Caco-2 (cell line): ENCODE results near the gene DHCR24. TPM values are rescaled to one million over a fixed set of nuclear protein-coding genes. Genes with fewer than 3 reads are reported as not detected.
A peak's percentile ranks its signal among the peaks of the same experiment; 100 is the strongest.

Experiments
- BruUV-seq: library from RNA; stranded (reverse); fragments of 400-500 nt; replicated peaks from 2 replicates; lab custom pipeline; 2021; lab: Mats Ljungman, UMichigan
- CTCF ChIA-PET: fragments of 300-600 bp; sonication (Branson Sonifier 250); formaldehyde crosslinking; loops from one replicate; lab custom pipeline; 2022; ENCODE audit warnings: antibody characterized with exemption; lab: Charles Lee
- POLR2A ChIA-PET: fragments of 300-600 bp; sonication (Branson Sonifier 250); formaldehyde crosslinking; loops from one replicate; lab custom pipeline; 2022; ENCODE audit warnings: antibody characterized with exemption; lab: Charles Lee
- DNase-seq, 2 experiments: peaks; one replicate each; pipeline versions ENCODE4 v3.0.0 to v3.0.0-alpha.2; 2020 to 2022
- H3K27me3 ChIP-seq: replicated peaks from 2 replicates; pipeline ENCODE4 v1.6.0; 2011; ENCODE audit warnings: low read length; ENCODE audit not compliant: control insufficient read depth, insufficient read depth
- H3K36me3 ChIP-seq: 2 replicates; pipeline ENCODE4 v1.5.1; 2011; ENCODE audit warnings: low read length; ENCODE audit not compliant: control insufficient read depth, insufficient read depth
- H3K4me1 ChIP-seq: fragments of 250-450 bp; sonication (Bioruptor Pico); 2 replicates; pipeline ENCODE4 v1.5.1; 2020; ENCODE audit warnings: mild to moderate bottlenecking
- H3K4me3 ChIP-seq: 2 replicates; pipeline ENCODE4 v1.5.1; 2011; ENCODE audit warnings: low read depth, mild to moderate bottlenecking, control low read depth, low read length
- H3K9me3 ChIP-seq: fragments of 250-450 bp; sonication (Bioruptor Pico); 2 replicates; pipeline ENCODE4 v1.5.1; 2020; ENCODE audit warnings: mild to moderate bottlenecking, moderate library complexity
- H3K27ac Mint-ChIP-seq: one replicate; pipeline ENCODE4 v1.8.0; 2022; ENCODE audit warnings: mixed read lengths; ENCODE audit not compliant: unreplicated experiment
- H3K27me3 Mint-ChIP-seq: one replicate; pipeline ENCODE4 v1.8.0; 2022; ENCODE audit warnings: mixed read lengths; ENCODE audit not compliant: insufficient read depth, unreplicated experiment
- H3K36me3 Mint-ChIP-seq: one replicate; pipeline ENCODE4 v1.8.0; 2022; ENCODE audit warnings: mild to moderate bottlenecking, mixed read lengths; ENCODE audit not compliant: insufficient read depth, unreplicated experiment
- H3K4me1 Mint-ChIP-seq: one replicate; pipeline ENCODE4 v1.8.0; 2022; ENCODE audit warnings: low read depth, mixed read lengths; ENCODE audit not compliant: unreplicated experiment
- H3K4me3 Mint-ChIP-seq: one replicate; pipeline ENCODE4 v1.8.0; 2022; ENCODE audit warnings: mild to moderate bottlenecking, moderate library complexity, mixed read lengths; ENCODE audit not compliant: unreplicated experiment
- H3K9me3 Mint-ChIP-seq: one replicate; pipeline ENCODE4 v1.8.0; 2022; ENCODE audit warnings: mixed read lengths; ENCODE audit not compliant: unreplicated experiment
- CTCF ChIP-seq, 2 experiments: fragments of 200-600 bp in 1 of 2; IDR thresholded peaks; 1 replicate in 1 of 2; 2 replicates in 1 of 2; pipeline versions ENCODE4 v1.5.1 to v1.8.0; 2011 to 2022; ENCODE audit warnings: antibody characterized with exemption in 1 of 2, control low read depth in 1 of 2, inconsistent platforms in 1 of 2, low read depth in 1 of 2, low read length in 1 of 2, mild to moderate bottlenecking in 1 of 2, moderate library complexity in 1 of 2; ENCODE audit not compliant: insufficient read depth in 1 of 2, severe bottlenecking in 1 of 2, unreplicated experiment in 1 of 2
- intact Hi-C: fragments of 100-400 bp; cut with micrococcal nuclease; formaldehyde crosslinking; loops from one replicate; pipeline ENCODE4 v1.10.0; 2022; ENCODE audit not compliant: unreplicated experiment
- total RNA-seq: library from RNA; stranded (reverse); gene quantifications from 2 replicates; pipeline ENCODE4 v1.2.3, GENCODE V29; 2022

DHCR24 gene
- total RNA-seq, 1 experiment from 2014 or later: 522 TPM

GRCh38 chr1:54804471-54805132, 82.4 kb downstream of the DHCR24 start:
- TF ChIP-seq CTCF (IDR thresholded peaks at IDR 0.05; ENCODE audit: insufficient read depth in 1 of 2, low read depth in 1 of 2, low read length in 1 of 2, severe bottlenecking in 1 of 2, unreplicated experiment in 1 of 2): no peak
- Histone ChIP-seq H3K36me3 (no peaks in the 10 kb centered on the region), H3K9me3 (no peaks in the 10 kb centered on the region), H3K4me3 (no peak overlapping the region), H3K27me3 (no peaks in the 10 kb centered on the region), H3K4me1 (peaks cover 9% of the 10 kb centered on the region; the same call in 1 of the 2 replicates)
- Mint-ChIP-seq H3K27me3 (no peaks in the 10 kb centered on the region), H3K27ac (no peak overlapping the region), H3K4me3 (no peak overlapping the region), H3K9me3 (no peaks in the 10 kb centered on the region), H3K36me3 (no peaks in the 10 kb centered on the region), H3K4me1 (peaks cover 11% of the 10 kb centered on the region)
- POLR2A ChIA-PET: no interaction called here
- intact Hi-C loops: no loop called here
- DNase-seq: no peak
- BruUV-seq: no TSS peak
- CTCF ChIA-PET: no interaction called here

GRCh38 chr1:54803761-54804470, 83.1 kb downstream of the DHCR24 start:
- Mint-ChIP-seq H3K27me3 (no peaks in the 10 kb centered on the region), H3K4me1 (peaks cover 11% of the 10 kb centered on the region), H3K4me3 (no peak overlapping the region), H3K27ac (no peak overlapping the region), H3K9me3 (no peaks in the 10 kb centered on the region), H3K36me3 (no peaks in the 10 kb centered on the region)
- DNase-seq: no peak
- intact Hi-C loops: no loop called here
- POLR2A ChIA-PET: no interaction called here
- H3K9me3 ChIP-seq: no peaks in the 10 kb centered on the region
- H3K4me1 ChIP-seq: peaks cover 9% of the 10 kb centered on the region; the same call in 1 of the 2 replicates
- H3K27me3 ChIP-seq: no peaks in the 10 kb centered on the region
- H3K36me3 ChIP-seq: no peaks in the 10 kb centered on the region
- no peak for TF ChIP-seq CTCF (IDR thresholded peaks at IDR 0.05; ENCODE audit: insufficient read depth in 1 of 2, low read depth in 1 of 2, low read length in 1 of 2, severe bottlenecking in 1 of 2, unreplicated experiment in 1 of 2)
- no peak overlapping the region for H3K4me3 ChIP-seq
- no TSS peak for BruUV-seq
- CTCF ChIA-PET: no interaction called here

DNA sequence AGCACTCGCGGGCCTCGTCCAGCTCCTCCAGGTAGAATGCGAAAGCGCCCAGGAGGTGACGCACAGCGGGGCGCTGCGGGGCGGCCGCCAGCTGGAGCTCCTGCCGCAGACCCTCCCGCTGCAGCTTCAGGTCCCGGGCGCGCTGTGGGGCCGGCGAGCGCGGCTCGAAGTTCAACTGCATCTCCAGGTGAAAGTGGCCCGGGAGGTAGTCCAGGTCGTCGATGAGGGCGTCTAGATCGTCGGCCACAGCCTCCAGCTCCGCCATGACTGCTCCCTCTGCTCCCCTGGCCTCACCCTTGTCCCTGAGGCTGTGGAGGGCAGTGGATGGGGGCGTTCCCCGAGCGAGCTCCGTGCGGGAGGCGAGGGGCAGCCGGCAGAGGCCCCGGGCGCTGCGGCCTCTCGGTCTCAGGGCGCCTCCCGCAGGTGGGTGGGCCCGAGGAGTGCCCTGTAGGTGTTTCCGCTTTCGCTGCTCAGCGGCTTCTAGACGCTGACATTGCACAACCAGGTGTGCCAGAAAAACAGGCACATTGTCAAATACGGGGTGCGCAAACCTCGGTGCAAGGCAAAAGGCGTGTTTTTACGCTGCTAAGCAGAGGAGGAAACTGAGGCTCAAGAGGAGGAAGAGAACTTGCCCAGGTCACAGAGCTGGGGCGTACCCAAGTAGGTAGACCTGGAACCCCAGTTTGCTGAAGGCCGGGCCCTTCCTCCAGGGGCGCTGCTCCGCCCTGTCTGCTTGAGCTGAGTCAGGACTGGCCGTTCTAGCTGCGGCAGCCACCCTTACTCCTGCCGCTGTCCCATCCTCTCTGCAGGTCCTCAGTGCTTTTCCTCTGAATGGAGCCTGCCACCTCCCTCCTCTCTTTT, 85.9 kb downstream of the DHCR24 start, which contains the start of gene TTC22:
TSS of gene TTC22 (minus strand) at position 425 of the 861 bp plus-strand sequence. CDS start at position 265, 160 bp downstream.
- H3K9me3 Mint-ChIP-seq: no peaks in the 10 kb centered on the region
- peak within 1 kb of the TSS; percentile 66 for H3K4me3 ChIP-seq
- ChIA-PET POLR2A (interaction anchor here (0.6 to 0.7 kb wide), 3 partner anchors 34 to 312 kb away, joined by 3 to 8 read pairs (median 3); partner anchors contain the start of gene TTC4), CTCF (interaction anchor here (0.5 to 1.7 kb wide), 24 partner anchors 8 to 855 kb away, joined by 3 to 18 read pairs (median 4); partner anchors contain the start of genes IFT25, LRRC42, PARS2 and TTC4)
- TF ChIP-seq CTCF (IDR thresholded peaks at IDR 0.05; ENCODE audit: insufficient read depth in 1 of 2, low read depth in 1 of 2, low read length in 1 of 2, severe bottlenecking in 1 of 2, unreplicated experiment in 1 of 2): peak; percentile 29 to 61
- H3K9me3 ChIP-seq: no peaks in the 10 kb centered on the region
- H3K4me3 Mint-ChIP-seq: peak within 1 kb of the TSS; percentile 88
- H3K27ac Mint-ChIP-seq: peak within 1 kb of the TSS; percentile 37
- H3K4me1 Mint-ChIP-seq: peaks cover 31% of the 10 kb centered on the region
- H3K36me3 Mint-ChIP-seq: peaks cover 11% of the 10 kb centered on the region
- H3K4me1 ChIP-seq: peaks cover 9% of the 10 kb centered on the region; the same call in 1 of the 2 replicates
- H3K27me3 ChIP-seq: no peaks in the 10 kb centered on the region
- no TSS peak for BruUV-seq
- H3K27me3 Mint-ChIP-seq: no peaks in the 10 kb centered on the region
- intact Hi-C loops: loop anchor here (2.0 kb wide), 2 partner anchors 36 to 128 kb away; partner anchors contain the start of gene PARS2
- H3K36me3 ChIP-seq: no peaks in the 10 kb centered on the region
- DNase-seq: peak; percentile 79 to 85
